Sigmoid colon (tissue), 7 donors: ENCODE results near the gene CNOT4. TPM values are rescaled to one million over a fixed set of nuclear protein-coding genes. Genes with fewer than 3 reads are reported as not detected.

ENCODE experiments used
- DNase-seq: peaks from one replicate; pipeline ENCODE4 v3.0.0-alpha.2; 2019
- H3K27ac ChIP-seq, 4 donors: fragments of 200-600 bp; sonication (generic); one replicate each; pipeline ENCODE4 v1.5.1; 2016 to 2019; ENCODE audit warnings: mild to moderate bottlenecking in 1 of 4
- H3K27me3 ChIP-seq, 3 donors: fragments of 200-600 bp; sonication (generic); one replicate each; pipeline ENCODE4 v1.5.1; 2019; ENCODE audit warnings: mild to moderate bottlenecking in 1 of 3
- H3K36me3 ChIP-seq, 4 donors: fragments of 200-600 bp; sonication (generic); one replicate each; pipeline ENCODE4 v1.5.1; 2016 to 2019
- H3K4me1 ChIP-seq, 4 donors: fragments of 200-600 bp; sonication (generic); one replicate each; pipeline ENCODE4 v1.5.1; 2017 to 2019
- H3K4me3 ChIP-seq, 4 donors: fragments of 200-600 bp; sonication (generic); one replicate each; pipeline ENCODE4 v1.5.1; 2017 to 2019; ENCODE audit warnings: mild to moderate bottlenecking in 2 of 4, moderate library complexity in 1 of 4
- H3K9me3 ChIP-seq, 4 donors: fragments of 200-600 bp in 3 of 4; sonication (generic) in 3 of 4; one replicate each; pipeline versions ENCODE4 v1.5.1 to v1.6.1; 2013 to 2019
- CTCF ChIP-seq, 4 experiments: fragments of 450-650 bp in 3 of 4; fragments of 200-600 bp in 1 of 4; IDR thresholded peaks; one replicate each; pipeline ENCODE4 v1.5.1; 2016 to 2019; ENCODE audit warnings: antibody characterized with exemption in 4 of 4, mild to moderate bottlenecking in 3 of 4, moderate library complexity in 2 of 4
- EP300 ChIP-seq, 4 donors: sonication (generic); formaldehyde crosslinking; IDR thresholded peaks; one replicate each; pipeline ENCODE4 v1.6.1; 2017; ENCODE audit warnings: antibody characterized with exemption in 4 of 4
- POLR2A ChIP-seq, 2 donors: fragments of 450-650 bp; IDR thresholded peaks; one replicate each; pipeline ENCODE4 v1.6.1; 2016; ENCODE audit warnings: antibody characterized with exemption in 2 of 2, mild to moderate bottlenecking in 2 of 2, moderate library complexity in 2 of 2
- POLR2AphosphoS5 ChIP-seq, 4 donors: sonication (generic); formaldehyde crosslinking; IDR thresholded peaks; one replicate each; pipeline ENCODE4 v1.6.1; 2017; ENCODE audit warnings: antibody characterized with exemption in 4 of 4
- WGBS, 2 donors: extraction: QIAGEN DNeasy Blood & Tissue Kit; methylation state at CpG; one replicate each; pipeline ENCODE4 v1.1.7; 2013; 5-methylcytosine and 5-hydroxymethylcytosine counted together
- intact Hi-C: fragments of 100-400 bp; cut with DNase I; formaldehyde crosslinking; loops from one replicate; pipeline ENCODE4 v1.15.1; 2023
- polyA plus RNA-seq, 3 donors: library from polyadenylated mRNA; stranded (reverse); fragments of 200-250 nt; gene quantifications; one replicate each; pipeline ENCODE4 v1.2.3, GENCODE V29; 2013
- total RNA-seq, 4 donors: library from RNA; depleted of rRNA; stranded (reverse); fragments of >200 nt; gene quantifications; one replicate each; pipeline ENCODE4 v1.1.0, GENCODE V29; 2016
- donor health status: healthy with polysubstance abuse.
- donor health status: Bipolar disorder and iron deficiency.
- donor health status: healthy.

The CNOT4 gene
- total and polyA plus RNA-seq, 7 donors = 4.2 to 31.6 (median 23.5) TPM

- peak within 1 kb of the TSS; percentile 55 to 72 (median 64) for H3K4me3 ChIP-seq
- 3% methylated on average over 38 of the region's 38 CpGs for WGBS, 2 donors
- peak within 1 kb of the TSS; percentile 86 to 92 (median 89) for H3K27ac ChIP-seq
- intact Hi-C loops = loop anchor here (1.0 to 2.0 kb wide), 2 partner anchors 47 to 276 kb away; partner anchors contain the start of gene CNOT4
- no peaks in the 10 kb centered on the region for H3K36me3 ChIP-seq
- peak; percentile 76 for DNase-seq
- TF ChIP-seq CTCF (IDR thresholded peaks at IDR 0.05) (peak in 3 of 4 experiments; percentile 11 to 51 (median 39)), POLR2A (IDR thresholded peaks at IDR 0.05) (no peak), EP300 (IDR thresholded peaks at IDR 0.05) (no peak), POLR2AphosphoS5 (IDR thresholded peaks at IDR 0.05) (peak; percentile 22 to 55 (median 38))
- H3K4me1 ChIP-seq = peaks cover 0 to 21% (median 17%) of the 10 kb centered on the region in 4 donors
- H3K27me3 ChIP-seq = no peaks in the 10 kb centered on the region
- no peaks in the 10 kb centered on the region for H3K9me3 ChIP-seq
Observed at GRCh38 chr7:135557455-135558336, 47.8 kb upstream of the CNOT4 start, which contains the start of gene NUP205. TSS of gene NUP205 (plus strand) at chr7:135557917. CDS start at chr7:135557945, 28 bp downstream.

GRCh38 chr7:135553346-135553745 lies 43.4 kb upstream of the CNOT4 start:
- Histone ChIP-seq H3K4me1 (peaks cover 0 to 7% (median under 1%) of the 10 kb centered on the region in 4 donors), H3K27ac (no peak overlapping the region), H3K9me3 (no peaks in the 10 kb centered on the region), H3K4me3 (no peak overlapping the region), H3K27me3 (no peaks in the 10 kb centered on the region), H3K36me3 (no peaks in the 10 kb centered on the region)
- TF ChIP-seq EP300 (IDR thresholded peaks at IDR 0.05) (no peak), POLR2AphosphoS5 (IDR thresholded peaks at IDR 0.05) (no peak), CTCF (IDR thresholded peaks at IDR 0.05) (no peak), POLR2A (IDR thresholded peaks at IDR 0.05) (no peak)
- WGBS, 2 donors = 90 to 95% methylated on average over 3 of the region's 3 CpGs
- intact Hi-C loops = no loop called here
- DNase-seq = no peak

- Histone ChIP-seq H3K36me3 (no peaks in the 10 kb centered on the region), H3K27ac (no peak overlapping the region), H3K4me3 (no peak overlapping the region), H3K9me3 (no peaks in the 10 kb centered on the region), H3K27me3 (no peaks in the 10 kb centered on the region), H3K4me1 (peaks cover 0 to 1% (median 0%) of the 10 kb centered on the region in 4 donors)
- 53 to 59% methylated on average over 3 of the region's 3 CpGs for WGBS, 2 donors
- DNase-seq = no peak
- TF ChIP-seq CTCF (IDR thresholded peaks at IDR 0.05) (no peak), POLR2A (IDR thresholded peaks at IDR 0.05) (no peak), POLR2AphosphoS5 (IDR thresholded peaks at IDR 0.05) (no peak), EP300 (IDR thresholded peaks at IDR 0.05) (no peak)
- intact Hi-C loops = no loop called here
Observed at GRCh38 chr7:135552148-135552547, 42.2 kb upstream of the CNOT4 start.

GRCh38 chr7:135550196-135550595 lies 40.3 kb upstream of the CNOT4 start:
- Histone ChIP-seq H3K4me1 (no peaks in the 10 kb centered on the region), H3K4me3 (no peak overlapping the region), H3K36me3 (no peaks in the 10 kb centered on the region), H3K9me3 (no peaks in the 10 kb centered on the region), H3K27me3 (no peaks in the 10 kb centered on the region), H3K27ac (no peak overlapping the region)
- TF ChIP-seq POLR2AphosphoS5 (IDR thresholded peaks at IDR 0.05) = no peak
- TF ChIP-seq CTCF (IDR thresholded peaks at IDR 0.05) = no peak
- no peak for TF ChIP-seq EP300 (IDR thresholded peaks at IDR 0.05)
- no peak for TF ChIP-seq POLR2A (IDR thresholded peaks at IDR 0.05)
- intact Hi-C loops = no loop called here
- 82 to 85% methylated on average over 7 of the region's 7 CpGs for WGBS, 2 donors
- DNase-seq = no peak
